Cardiac muscle cell (in vitro differentiated cells and primary cell): ENCODE data around the gene RAE1. TPM values are rescaled to one million over a fixed set of nuclear protein-coding genes. Genes with fewer than 3 reads are reported as not detected.

Source experiments
- DNase-seq, 2 donors: peaks; one replicate each; pipeline versions ENCODE4 v3.0.0 to v3.0.0-alpha.2; 2010 to 2017; ENCODE audit warnings: low read depth in 1 of 2, low spot score in 1 of 2
- H3K27ac ChIP-seq: fragments of 200-600 bp; sonication (generic); 2 replicates; pipeline ENCODE4 v1.5.1; 2016
- H3K27me3 ChIP-seq: fragments of 200-600 bp; sonication (generic); 2 replicates; pipeline ENCODE4 v1.6.0; 2016; ENCODE audit warnings: control low read depth
- H3K36me3 ChIP-seq: fragments of 200-600 bp; sonication (generic); 2 replicates; pipeline ENCODE4 v1.5.1; 2016; ENCODE audit warnings: control low read depth
- H3K4me1 ChIP-seq: fragments of 200-600 bp; sonication (generic); 2 replicates; pipeline ENCODE4 v1.8.1; 2017; ENCODE audit warnings: low read depth, mild to moderate bottlenecking, mixed run types
- H3K4me3 ChIP-seq: fragments of 200-600 bp; sonication (generic); 2 replicates; pipeline ENCODE4 v1.5.1; 2016; ENCODE audit warnings: mild to moderate bottlenecking
- H3K9me3 ChIP-seq: fragments of 200-600 bp; sonication (generic); 2 replicates; pipeline ENCODE4 v1.5.1; 2017; ENCODE audit warnings: low read depth, mild to moderate bottlenecking, control low read depth
- polyA plus RNA-seq: library from polyadenylated mRNA; unstranded; fragments of >200 nt; fragmentation: Nextera tagmentation; extraction: Ambion mirVana; gene quantifications from 2 replicates; pipeline ENCODE4 v1.2.1, GENCODE V29; 2016
- total RNA-seq: library from RNA; depleted of rRNA; stranded (reverse); fragments of >200 nt; gene quantifications from 2 replicates; pipeline ENCODE4 v1.2.3, GENCODE V29; 2016
- TF ChIP-seq, protein P1 (sequence below): IDR thresholded peaks from 2 replicates; pipeline ENCODE4 v1.5.1; 2012; ENCODE audit warnings: low read depth, mild to moderate bottlenecking, low read length

RAE1 gene, protein sequence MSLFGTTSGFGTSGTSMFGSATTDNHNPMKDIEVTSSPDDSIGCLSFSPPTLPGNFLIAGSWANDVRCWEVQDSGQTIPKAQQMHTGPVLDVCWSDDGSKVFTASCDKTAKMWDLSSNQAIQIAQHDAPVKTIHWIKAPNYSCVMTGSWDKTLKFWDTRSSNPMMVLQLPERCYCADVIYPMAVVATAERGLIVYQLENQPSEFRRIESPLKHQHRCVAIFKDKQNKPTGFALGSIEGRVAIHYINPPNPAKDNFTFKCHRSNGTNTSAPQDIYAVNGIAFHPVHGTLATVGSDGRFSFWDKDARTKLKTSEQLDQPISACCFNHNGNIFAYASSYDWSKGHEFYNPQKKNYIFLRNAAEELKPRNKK
- total RNA-seq (34.2 and 46.1 TPM in 2 replicates), polyA plus RNA-seq (72.4 and 74.1 TPM in 2 replicates)

DNA sequence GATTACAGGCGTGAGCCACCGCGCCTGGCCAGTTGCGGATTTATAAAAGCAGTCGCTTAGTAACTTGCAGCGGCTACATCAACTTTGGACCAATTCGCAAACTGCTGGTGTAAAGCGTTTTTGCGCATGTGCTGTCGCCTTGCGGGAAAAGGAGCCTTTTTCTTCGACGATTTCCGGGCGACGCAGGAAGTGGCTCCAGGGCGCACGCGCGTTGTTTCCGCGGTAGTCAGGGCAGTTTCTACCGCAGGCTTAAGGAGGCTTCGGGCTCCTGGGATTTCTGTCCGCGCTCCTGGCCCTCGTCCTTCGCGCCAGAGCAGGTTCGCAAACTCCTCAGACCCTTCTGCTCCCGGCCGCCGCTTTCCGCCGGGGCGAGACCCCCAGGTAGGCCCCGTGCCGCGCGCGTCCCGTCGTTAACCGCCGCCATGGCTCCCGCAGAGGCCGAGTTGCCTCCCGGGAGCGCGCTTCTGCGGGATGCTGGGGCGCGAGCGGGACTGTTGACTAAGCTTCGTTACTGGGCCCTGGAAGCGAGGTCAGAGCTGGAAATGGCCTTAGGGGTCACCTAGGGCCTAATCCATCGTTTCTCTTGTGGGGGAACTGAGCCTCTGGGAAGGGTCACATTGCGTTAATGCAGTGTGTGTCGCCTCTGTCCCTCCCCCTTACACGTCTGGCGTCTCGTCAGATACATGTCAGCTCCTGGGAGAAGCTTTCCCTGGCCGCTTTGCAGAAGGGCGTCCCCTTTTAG, at the start of gene RAE1:
Gene RAE1 (plus strand): TSS at position 214 of the 742 bp plus-strand sequence. CDS start 2,784 bp downstream, outside the sequence.
- H3K27ac ChIP-seq, result peak within 1 kb of the TSS; percentile 88
- peak; percentile 95 for DNase-seq
- no peaks in the 10 kb centered on the region for H3K9me3 ChIP-seq
- H3K36me3 ChIP-seq, result peaks cover 3% of the 10 kb centered on the region
- peak within 1 kb of the TSS; percentile 75 for H3K4me3 ChIP-seq
- H3K27me3 ChIP-seq, result no peaks in the 10 kb centered on the region
- H3K4me1 ChIP-seq, result peaks cover 7% of the 10 kb centered on the region
- TF ChIP-seq, protein P1, sequence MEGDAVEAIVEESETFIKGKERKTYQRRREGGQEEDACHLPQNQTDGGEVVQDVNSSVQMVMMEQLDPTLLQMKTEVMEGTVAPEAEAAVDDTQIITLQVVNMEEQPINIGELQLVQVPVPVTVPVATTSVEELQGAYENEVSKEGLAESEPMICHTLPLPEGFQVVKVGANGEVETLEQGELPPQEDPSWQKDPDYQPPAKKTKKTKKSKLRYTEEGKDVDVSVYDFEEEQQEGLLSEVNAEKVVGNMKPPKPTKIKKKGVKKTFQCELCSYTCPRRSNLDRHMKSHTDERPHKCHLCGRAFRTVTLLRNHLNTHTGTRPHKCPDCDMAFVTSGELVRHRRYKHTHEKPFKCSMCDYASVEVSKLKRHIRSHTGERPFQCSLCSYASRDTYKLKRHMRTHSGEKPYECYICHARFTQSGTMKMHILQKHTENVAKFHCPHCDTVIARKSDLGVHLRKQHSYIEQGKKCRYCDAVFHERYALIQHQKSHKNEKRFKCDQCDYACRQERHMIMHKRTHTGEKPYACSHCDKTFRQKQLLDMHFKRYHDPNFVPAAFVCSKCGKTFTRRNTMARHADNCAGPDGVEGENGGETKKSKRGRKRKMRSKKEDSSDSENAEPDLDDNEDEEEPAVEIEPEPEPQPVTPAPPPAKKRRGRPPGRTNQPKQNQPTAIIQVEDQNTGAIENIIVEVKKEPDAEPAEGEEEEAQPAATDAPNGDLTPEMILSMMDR, result no peak

DNA sequence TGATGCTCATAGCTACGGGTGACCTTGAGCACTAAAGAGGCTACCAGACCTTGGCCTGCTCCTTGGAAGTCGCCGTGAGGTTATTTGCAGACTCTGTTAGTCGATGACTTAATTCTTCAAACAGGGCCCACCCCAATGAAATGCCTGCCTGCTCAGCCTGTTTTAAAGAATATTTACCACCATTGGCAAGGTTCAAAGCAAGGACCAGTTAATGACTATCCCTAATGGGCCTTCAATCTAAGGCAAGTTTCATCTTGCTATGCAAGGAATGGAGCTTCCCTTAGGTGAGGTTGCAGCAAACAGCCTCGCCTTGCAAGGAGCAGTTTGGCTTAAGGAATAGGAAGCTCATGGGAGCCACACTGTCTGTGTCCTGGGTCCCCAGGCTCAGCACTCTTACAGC, 44.3 kb upstream of the RAE1 start:
- Histone ChIP-seq H3K4me1 (no peaks in the 10 kb centered on the region), H3K36me3 (no peaks in the 10 kb centered on the region), H3K4me3 (no peak overlapping the region), H3K9me3 (no peaks in the 10 kb centered on the region), H3K27ac (no peak overlapping the region), H3K27me3 (no peaks in the 10 kb centered on the region)
- no peak for DNase-seq
- TF ChIP-seq, protein P1, result no peak

DNA sequence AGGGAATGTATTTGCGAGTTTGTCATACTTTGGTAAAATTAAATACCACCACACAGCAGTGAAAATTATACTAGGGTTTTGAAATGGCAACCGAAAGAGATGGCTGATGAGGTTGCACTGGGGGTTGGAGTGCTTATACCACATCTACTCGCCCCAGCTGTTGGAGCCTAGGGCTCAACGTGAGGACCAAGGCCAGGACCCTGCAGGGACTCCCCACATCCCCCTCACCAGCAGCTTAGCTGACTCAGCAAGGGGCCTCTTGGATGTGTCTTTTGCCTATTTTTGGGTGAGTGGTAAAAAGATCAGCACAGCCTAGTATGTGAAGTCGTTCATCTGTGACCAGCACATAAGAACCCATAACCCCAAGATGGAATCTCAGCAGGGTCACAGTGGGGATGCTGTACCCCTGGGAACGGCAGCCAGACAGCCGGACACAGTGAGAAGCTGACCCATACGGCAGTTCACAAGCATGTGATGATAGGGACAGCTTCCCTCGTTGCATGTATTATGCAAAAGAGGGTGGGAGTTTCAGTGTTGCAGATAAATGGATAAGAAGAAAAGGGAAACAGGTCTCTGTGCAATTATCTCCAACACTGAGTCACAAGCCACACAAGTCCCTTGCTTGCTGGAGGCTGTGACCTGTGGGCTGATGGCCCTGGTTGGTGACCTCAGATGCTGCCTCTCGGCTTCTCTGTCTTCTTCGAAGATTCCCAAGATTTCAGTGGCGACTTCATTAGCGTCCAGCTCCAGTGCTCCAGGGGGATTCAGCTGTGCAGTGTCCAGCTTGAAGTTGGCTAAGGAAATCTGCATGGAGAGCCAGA, 42.4 kb upstream of the RAE1 start:
- Histone ChIP-seq H3K4me3 (no peak overlapping the region), H3K9me3 (no peaks in the 10 kb centered on the region), H3K4me1 (no peaks in the 10 kb centered on the region), H3K36me3 (no peaks in the 10 kb centered on the region), H3K27ac (no peak overlapping the region), H3K27me3 (no peaks in the 10 kb centered on the region)
- no peak for DNase-seq
- TF ChIP-seq, protein P1, result no peak

DNA sequence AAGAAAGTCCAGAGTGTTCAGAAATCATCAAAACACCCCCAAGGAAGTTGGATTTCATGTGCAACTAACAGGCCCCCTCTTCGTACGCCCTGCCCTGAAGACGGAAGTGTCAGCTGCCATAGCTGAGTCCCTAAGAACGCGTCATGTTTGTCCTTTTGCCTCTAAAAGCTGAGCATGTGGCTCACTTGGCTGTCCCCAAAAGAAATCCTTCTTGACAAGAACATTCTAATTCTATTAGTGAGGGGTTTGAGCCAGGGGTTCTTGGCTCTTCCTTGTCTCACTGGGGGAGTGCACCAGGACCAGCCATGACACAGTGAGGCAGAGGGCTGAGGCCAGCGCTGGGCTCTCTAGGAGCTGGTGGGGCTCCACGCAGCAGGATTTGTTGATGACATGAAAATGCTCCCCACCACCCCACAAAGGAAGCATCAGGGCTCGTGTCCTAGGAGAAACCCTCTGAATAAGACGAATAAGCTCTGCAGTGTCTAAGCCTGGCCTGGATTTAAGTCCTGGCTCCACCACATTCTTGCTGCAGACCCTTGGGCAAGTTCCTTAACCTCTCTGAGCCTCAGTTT, 41.4 kb upstream of the RAE1 start:
- H3K4me3 ChIP-seq, result no peak overlapping the region
- no peaks in the 10 kb centered on the region for H3K9me3 ChIP-seq
- H3K36me3 ChIP-seq, result no peaks in the 10 kb centered on the region
- H3K4me1 ChIP-seq, result no peaks in the 10 kb centered on the region
- DNase-seq, result no peak
- H3K27ac ChIP-seq, result no peak overlapping the region
- TF ChIP-seq, protein P1, result no peak
- no peaks in the 10 kb centered on the region for H3K27me3 ChIP-seq
